RWPE2 (cell line): ENCODE data around the gene RRP12.

ENCODE experiments used
- ATAC-seq: fragments of 200-7000 bp; cut with Tn5 transposase; 3 replicates; pipeline ENCODE4 v1.9.1; 2021; ENCODE audit warnings: low read depth
- DNase-seq: peaks from one replicate; pipeline ENCODE4 v3.0.0-alpha.2; 2020; ENCODE audit warnings: low spot score
- H3K27ac ChIP-seq: fragments of 450-650 bp; 2 replicates; pipeline ENCODE4 v1.5.1; 2017; ENCODE audit warnings: mild to moderate bottlenecking; ENCODE audit not compliant: poor library complexity, severe bottlenecking
- H3K27me3 ChIP-seq: fragments of 250-450 bp; sonication (Bioruptor Pico); 2 replicates; pipeline ENCODE4 v1.5.1; 2021; ENCODE audit warnings: mild to moderate bottlenecking, moderate library complexity; ENCODE audit not compliant: insufficient read depth, poor library complexity, severe bottlenecking
- H3K36me3 ChIP-seq: fragments of 250-450 bp; sonication (Bioruptor Pico); 2 replicates; pipeline ENCODE4 v1.5.1; 2020; ENCODE audit warnings: low read depth, mild to moderate bottlenecking, moderate library complexity
- H3K4me1 ChIP-seq: fragments of 250-450 bp; sonication (Bioruptor Pico); 2 replicates; pipeline ENCODE4 v1.5.1; 2021; ENCODE audit warnings: mild to moderate bottlenecking, moderate library complexity; ENCODE audit not compliant: insufficient read depth, poor library complexity, severe bottlenecking
- H3K4me3 ChIP-seq: fragments of 250-450 bp; sonication (Bioruptor Pico); 2 replicates; pipeline ENCODE4 v1.5.1; 2021; ENCODE audit warnings: mild to moderate bottlenecking, moderate library complexity; ENCODE audit not compliant: severe bottlenecking
- H3K9me3 ChIP-seq: fragments of 250-450 bp; sonication (Bioruptor Pico); 2 replicates; pipeline ENCODE4 v1.5.1; 2021; ENCODE audit warnings: mild to moderate bottlenecking, moderate library complexity; ENCODE audit not compliant: severe bottlenecking
- TF ChIP-seq, protein P1 (sequence below): fragments of 450-650 bp; IDR thresholded peaks from one replicate; pipeline ENCODE4 v1.5.1; 2017; ENCODE audit warnings: mild to moderate bottlenecking, moderate library complexity; ENCODE audit not compliant: poor library complexity, severe bottlenecking

RRP12 gene

DNA sequence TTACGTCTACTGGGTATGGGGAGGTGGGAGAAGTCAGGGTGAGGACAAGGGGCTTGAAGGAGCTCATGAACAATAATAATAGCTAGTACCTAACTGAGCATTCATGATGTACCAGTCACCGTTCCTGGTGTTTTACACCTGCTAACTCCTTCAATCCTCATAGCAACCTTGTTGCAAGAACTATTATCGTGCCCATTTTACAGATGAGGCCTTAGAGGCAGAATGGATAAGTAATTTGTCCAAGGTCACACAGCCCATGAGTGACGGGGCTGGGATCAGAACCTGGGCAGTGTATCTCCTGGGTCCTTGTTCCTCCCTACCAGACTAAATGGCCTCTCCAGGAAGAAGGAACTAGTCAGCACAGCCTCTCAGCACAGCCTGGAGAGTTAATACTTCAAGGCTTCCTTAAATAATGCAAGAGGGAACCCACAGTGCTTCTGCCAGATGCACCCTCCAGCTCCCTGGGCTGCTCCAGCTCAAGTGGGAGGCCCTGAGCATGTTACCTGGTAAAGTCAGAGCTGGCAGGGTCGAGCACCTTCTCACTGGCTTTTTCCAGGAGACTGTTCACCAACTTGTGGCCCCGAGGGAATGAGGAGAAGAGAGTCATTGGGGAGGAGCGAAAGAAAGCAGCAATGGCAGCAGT is 28.8 kb downstream of the RRP12 start:
- DNase-seq (no peak), ATAC-seq (no peak)
- Histone ChIP-seq H3K27ac (no peak overlapping the region), H3K4me1 (no peaks in the 10 kb centered on the region), H3K27me3 (no peaks in the 10 kb centered on the region), H3K36me3 (peaks cover 48% of the 10 kb centered on the region), H3K4me3 (no peak overlapping the region), H3K9me3 (no peaks in the 10 kb centered on the region)
- TF ChIP-seq, protein P1, sequence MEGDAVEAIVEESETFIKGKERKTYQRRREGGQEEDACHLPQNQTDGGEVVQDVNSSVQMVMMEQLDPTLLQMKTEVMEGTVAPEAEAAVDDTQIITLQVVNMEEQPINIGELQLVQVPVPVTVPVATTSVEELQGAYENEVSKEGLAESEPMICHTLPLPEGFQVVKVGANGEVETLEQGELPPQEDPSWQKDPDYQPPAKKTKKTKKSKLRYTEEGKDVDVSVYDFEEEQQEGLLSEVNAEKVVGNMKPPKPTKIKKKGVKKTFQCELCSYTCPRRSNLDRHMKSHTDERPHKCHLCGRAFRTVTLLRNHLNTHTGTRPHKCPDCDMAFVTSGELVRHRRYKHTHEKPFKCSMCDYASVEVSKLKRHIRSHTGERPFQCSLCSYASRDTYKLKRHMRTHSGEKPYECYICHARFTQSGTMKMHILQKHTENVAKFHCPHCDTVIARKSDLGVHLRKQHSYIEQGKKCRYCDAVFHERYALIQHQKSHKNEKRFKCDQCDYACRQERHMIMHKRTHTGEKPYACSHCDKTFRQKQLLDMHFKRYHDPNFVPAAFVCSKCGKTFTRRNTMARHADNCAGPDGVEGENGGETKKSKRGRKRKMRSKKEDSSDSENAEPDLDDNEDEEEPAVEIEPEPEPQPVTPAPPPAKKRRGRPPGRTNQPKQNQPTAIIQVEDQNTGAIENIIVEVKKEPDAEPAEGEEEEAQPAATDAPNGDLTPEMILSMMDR: no peak

DNA sequence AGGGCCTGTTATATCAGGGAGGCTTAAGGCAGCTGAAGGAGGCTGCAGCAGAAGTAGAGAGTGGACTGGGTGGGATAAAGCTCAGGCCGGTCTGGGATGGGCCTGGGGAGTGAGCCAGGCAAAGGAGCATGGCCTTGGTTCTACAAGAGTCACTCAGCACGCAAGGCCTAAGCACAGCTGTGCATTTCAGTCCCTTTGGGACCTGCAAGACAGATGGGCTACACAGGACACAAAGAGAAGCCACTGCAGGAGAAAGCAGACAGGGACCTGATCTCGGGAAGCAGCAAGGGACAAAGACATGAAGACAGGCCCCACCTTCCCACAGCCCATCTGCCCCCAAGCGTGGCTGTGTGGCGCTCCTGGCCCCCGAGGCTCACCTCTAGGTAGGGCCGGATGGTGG is 29.4 kb downstream of the RRP12 start:
- ATAC-seq (no peak), DNase-seq (no peak)
- Histone ChIP-seq H3K36me3 (peaks cover 48% of the 10 kb centered on the region), H3K9me3 (no peaks in the 10 kb centered on the region), H3K27me3 (no peaks in the 10 kb centered on the region), H3K27ac (no peak overlapping the region), H3K4me3 (no peak overlapping the region), H3K4me1 (no peaks in the 10 kb centered on the region)
- TF ChIP-seq, protein P1: no peak

- no peak overlapping the region for H3K27ac ChIP-seq
Observed at GRCh38 chr10:97367126-97367649, 34.0 kb downstream of the RRP12 start.

GRCh38 chr10:97366572-97366971 is 34.6 kb downstream of the RRP12 start:
- TF ChIP-seq, protein P1: no peak
- peaks cover 21% of the 10 kb centered on the region for H3K36me3 ChIP-seq
- ATAC-seq (no peak), DNase-seq (no peak)
- no peaks in the 10 kb centered on the region for H3K9me3 ChIP-seq
- no peaks in the 10 kb centered on the region for H3K4me1 ChIP-seq
- no peak overlapping the region for H3K27ac ChIP-seq
- H3K27me3 ChIP-seq: no peaks in the 10 kb centered on the region
- H3K4me3 ChIP-seq: no peak overlapping the region

More at GRCh38 chr10:97367126-97367649, 34.0 kb downstream of the RRP12 start:
- no peak for DNase-seq
- no peak for ATAC-seq
- Histone ChIP-seq H3K36me3 (peaks cover 28% of the 10 kb centered on the region), H3K4me3 (no peak overlapping the region), H3K9me3 (no peaks in the 10 kb centered on the region), H3K4me1 (no peaks in the 10 kb centered on the region), H3K27me3 (no peaks in the 10 kb centered on the region)
- TF ChIP-seq, protein P1: no peak

DNA sequence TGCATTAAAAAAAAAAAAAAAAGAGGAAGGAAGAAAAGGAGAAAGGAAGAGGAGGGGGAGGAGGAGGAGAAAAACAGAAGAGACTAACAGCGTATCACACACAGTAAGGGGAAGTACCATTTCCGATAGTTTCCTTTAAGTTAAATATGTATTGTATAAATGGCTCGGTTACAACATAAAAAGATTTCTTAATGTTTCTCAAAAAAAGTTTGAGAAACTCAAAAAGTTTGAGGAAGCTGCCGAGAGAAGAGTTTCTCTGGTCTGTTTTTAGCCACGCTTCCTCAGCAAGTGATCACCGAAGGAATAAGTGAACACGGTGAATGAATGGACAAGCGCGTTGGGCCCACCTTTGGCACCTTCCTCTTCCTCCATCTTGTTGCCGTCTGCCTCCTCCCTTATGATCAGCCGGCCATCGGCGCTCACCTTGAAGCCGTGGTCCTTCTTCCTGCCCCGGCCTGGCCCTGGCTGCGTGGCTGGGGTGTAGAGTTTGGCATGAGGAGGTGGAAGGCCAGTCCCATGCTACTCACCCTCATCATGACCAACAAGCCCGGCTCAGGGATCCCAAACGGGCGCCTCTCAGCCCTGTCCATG is 35.3 kb downstream of the RRP12 start:
- DNase-seq (no peak), ATAC-seq (no peak)
- H3K27ac ChIP-seq: no peak overlapping the region
- no peaks in the 10 kb centered on the region for H3K4me1 ChIP-seq
- H3K27me3 ChIP-seq: no peaks in the 10 kb centered on the region
- peaks cover 25% of the 10 kb centered on the region for H3K36me3 ChIP-seq
- H3K9me3 ChIP-seq: no peaks in the 10 kb centered on the region
- H3K4me3 ChIP-seq: no peak overlapping the region
- TF ChIP-seq, protein P1: no peak
